ENCODE data around the gene ZNF646.

- TF ChIP-seq POLR2A (IDR thresholded peaks at IDR 0.05) (no peak), CTCF (IDR thresholded peaks at IDR 0.05) (no peak), EP300 (IDR thresholded peaks at IDR 0.05; ENCODE audit: low read depth) (no peak)
Measured at GRCh38 chr16:31131416-31131815, 57.2 kb downstream of the ZNF646 start.

Measured in transverse colon (tissue), 3 donors.